Spleen (tissue), 11 donors: ENCODE results near the gene PTPRN2. TPM values are rescaled to one million over a fixed set of nuclear protein-coding genes. Genes with fewer than 3 reads are reported as not detected.
A peak's percentile ranks its signal among the peaks of the same experiment; 100 is the strongest.
"Not testable (repeated sequence)": the region's sequence is repeated elsewhere in the genome, so short reads cannot be mapped to it uniquely, and the experiment has no call there.

Source experiments
- DNase-seq: peaks from one replicate; pipeline ENCODE4 v3.0.0-alpha.2; 2020
- H3K27ac ChIP-seq, 8 donors: fragments of 200-600 bp; sonication (generic) in 7 of 8; 1 replicate in 4 of 8; 2 replicates in 4 of 8; pipeline versions ENCODE4 v1.5.0 to v1.8.0; 2016 to 2021; ENCODE audit warnings: inconsistent platforms in 4 of 8, mild to moderate bottlenecking in 4 of 8, moderate library complexity in 1 of 8
- H3K27me3 ChIP-seq, 7 donors: fragments of 200-600 bp; sonication (generic) in 6 of 7; replicated peaks in 1 of 7; 1 replicate in 4 of 7; 2 replicates in 3 of 7; pipeline versions ENCODE4 v1.5.0 to v1.8.0; 2016 to 2021; ENCODE audit warnings: inconsistent platforms in 3 of 7, mild to moderate bottlenecking in 1 of 7
- H3K36me3 ChIP-seq, 6 donors: fragments of 200-600 bp; sonication (generic) in 5 of 6; 1 replicate in 4 of 6; 2 replicates in 2 of 6; pipeline versions ENCODE4 v1.5.0 to v1.8.0; 2016 to 2021; ENCODE audit warnings: inconsistent platforms in 2 of 6
- H3K4me1 ChIP-seq, 6 donors: fragments of 200-600 bp; sonication (generic) in 5 of 6; 1 replicate in 3 of 6; 2 replicates in 3 of 6; pipeline versions ENCODE4 v1.5.0 to v1.8.0; 2016 to 2021; ENCODE audit warnings: inconsistent platforms in 3 of 6
- H3K4me3 ChIP-seq, 8 donors: fragments of 200-600 bp; sonication (generic) in 7 of 8; 1 replicate in 4 of 8; 2 replicates in 4 of 8; pipeline versions ENCODE4 v1.5.0 to v1.8.0; 2016 to 2021; ENCODE audit warnings: inconsistent platforms in 4 of 8, mild to moderate bottlenecking in 4 of 8, moderate library complexity in 2 of 8
- H3K9me3 ChIP-seq, 8 donors: fragments of 200-600 bp; sonication (generic) in 7 of 8; 1 replicate in 4 of 8; 2 replicates in 4 of 8; pipeline versions ENCODE4 v1.5.0 to v1.8.0; 2016 to 2021; ENCODE audit warnings: inconsistent platforms in 4 of 8
- POLR2A ChIP-seq, 3 donors: fragments of 450-650 bp; IDR thresholded peaks; one replicate each; pipeline ENCODE4 v1.5.1; 2017; ENCODE audit warnings: antibody characterized with exemption in 3 of 3, mild to moderate bottlenecking in 1 of 3
- POLR2AphosphoS5 ChIP-seq, 3 donors: sonication (generic); formaldehyde crosslinking; IDR thresholded peaks; one replicate each; pipeline ENCODE4 v1.5.1; 2017; ENCODE audit warnings: antibody characterized with exemption in 3 of 3
- WGBS, 5 donors: extraction: QIAGEN DNeasy Blood & Tissue Kit in 3 of 5; methylation state at CpG; one replicate each; pipeline versions ENCODE4 v1.1.5 to v1.1.7; 2013 to 2018; 5-methylcytosine and 5-hydroxymethylcytosine counted together
- intact Hi-C: fragments of 100-400 bp; cut with DNase I; formaldehyde crosslinking; loops from one replicate; pipeline ENCODE4 v1.15.0; 2023; ENCODE audit warnings: low total_unique reads
- polyA plus RNA-seq, 3 donors: library from polyadenylated mRNA; stranded (reverse); fragments of 200-250 nt; gene quantifications; one replicate each; pipeline ENCODE4 v1.2.1, GENCODE V29; 2013
- total RNA-seq, 7 donors: library from RNA; depleted of rRNA in 3 of 7; stranded (reverse); fragments of >200 nt in 3 of 7; fragmentation: NEBNext Ultra II Directional in 4 of 7; extraction: Animal tissue kit (Norgen Biotek cat#: 25700) in 4 of 7; gene quantifications; one replicate each; pipeline versions ENCODE4 v1.1.0 to v1.2.1, GENCODE V29; 2016 to 2021
- TF ChIP-seq, protein P1 (sequence below), 11 experiments: fragments of 200-600 bp in 7 of 11; fragments of 450-650 bp in 4 of 11; sonication (generic) in 4 of 11; IDR thresholded peaks in 8 of 11; conservative IDR thresholded peaks in 3 of 11; 1 replicate in 7 of 11; 2 replicates in 4 of 11; pipeline versions ENCODE4 v1.4.0 to v1.8.0; 2016 to 2021; ENCODE audit warnings: antibody characterized with exemption in 11 of 11, inconsistent platforms in 4 of 11, mild to moderate bottlenecking in 1 of 11
- donor health status: healthy with polysubstance abuse.
- donor health status: DM: no; HTN: no; CAD: no; lungs with moderate emphysema.
- donor health status: DM: no; HTN: no; CAD: no.
- donor health status: Bipolar disorder and iron deficiency.
- donor health status: healthy.
- donor health status: DM: no; HTN: no; CAD: no.
- donor health status: DM: yes; HTN: yes; CAD: no.

Gene PTPRN2
- total and polyA plus RNA-seq, 10 donors = 7.0 to 22.8 (median 16.8) TPM

DNA sequence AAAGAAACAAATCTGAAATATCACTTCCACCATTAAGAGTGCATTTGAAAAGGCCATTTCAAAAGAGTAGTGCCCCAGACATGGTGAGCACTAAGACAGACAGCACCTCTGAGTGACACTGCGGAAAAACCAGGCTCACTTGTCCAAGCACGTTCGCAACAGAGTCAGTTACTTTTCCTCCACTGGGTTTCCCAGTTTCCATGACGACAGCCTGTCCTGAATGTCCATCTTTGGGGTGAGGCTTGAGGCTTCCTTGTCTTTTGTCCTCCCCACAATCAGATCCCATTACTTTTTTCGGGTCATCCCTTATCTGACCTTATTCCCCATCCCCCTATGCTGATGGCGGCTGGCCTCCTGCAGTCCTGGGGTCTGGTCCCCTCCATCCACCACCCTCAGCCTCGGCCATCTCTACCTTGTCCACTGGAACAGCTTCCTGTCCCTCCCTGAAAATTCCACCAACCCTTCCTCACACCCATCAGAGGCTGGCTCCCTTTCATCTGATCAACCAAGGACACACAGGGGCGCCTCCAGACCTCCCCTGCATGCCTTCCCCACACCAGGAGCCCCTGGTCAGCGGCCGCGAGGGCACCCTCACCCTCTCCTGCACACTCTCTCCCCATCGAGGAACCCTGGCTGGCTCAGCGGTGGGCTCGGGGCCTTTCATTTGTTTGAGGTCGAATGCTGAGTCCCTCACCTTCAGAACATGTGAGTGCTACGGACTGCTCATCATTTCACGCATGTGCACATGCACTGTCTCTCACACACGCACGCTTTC lies 887.2 kb downstream of the PTPRN2 start:
- Histone ChIP-seq H3K9me3 (peaks cover 0 to 5% (median 0%) of the 10 kb centered on the region in 8 donors), H3K27ac (no peak overlapping the region), H3K36me3 (no peaks in the 10 kb centered on the region), H3K4me3 (no peak overlapping the region), H3K4me1 (no peaks in the 10 kb centered on the region), H3K27me3 (peaks cover 0 to 61% (median 7%) of the 10 kb centered on the region in 7 donors)
- TF ChIP-seq POLR2AphosphoS5 (IDR thresholded peaks at IDR 0.05) = no peak
- TF ChIP-seq, protein P1, sequence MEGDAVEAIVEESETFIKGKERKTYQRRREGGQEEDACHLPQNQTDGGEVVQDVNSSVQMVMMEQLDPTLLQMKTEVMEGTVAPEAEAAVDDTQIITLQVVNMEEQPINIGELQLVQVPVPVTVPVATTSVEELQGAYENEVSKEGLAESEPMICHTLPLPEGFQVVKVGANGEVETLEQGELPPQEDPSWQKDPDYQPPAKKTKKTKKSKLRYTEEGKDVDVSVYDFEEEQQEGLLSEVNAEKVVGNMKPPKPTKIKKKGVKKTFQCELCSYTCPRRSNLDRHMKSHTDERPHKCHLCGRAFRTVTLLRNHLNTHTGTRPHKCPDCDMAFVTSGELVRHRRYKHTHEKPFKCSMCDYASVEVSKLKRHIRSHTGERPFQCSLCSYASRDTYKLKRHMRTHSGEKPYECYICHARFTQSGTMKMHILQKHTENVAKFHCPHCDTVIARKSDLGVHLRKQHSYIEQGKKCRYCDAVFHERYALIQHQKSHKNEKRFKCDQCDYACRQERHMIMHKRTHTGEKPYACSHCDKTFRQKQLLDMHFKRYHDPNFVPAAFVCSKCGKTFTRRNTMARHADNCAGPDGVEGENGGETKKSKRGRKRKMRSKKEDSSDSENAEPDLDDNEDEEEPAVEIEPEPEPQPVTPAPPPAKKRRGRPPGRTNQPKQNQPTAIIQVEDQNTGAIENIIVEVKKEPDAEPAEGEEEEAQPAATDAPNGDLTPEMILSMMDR (IDR thresholded peaks at IDR 0.05 in 8 of 11, conservative IDR thresholded peaks at IDR 0.05 in 3 of 11) = no peak
- no peak for TF ChIP-seq POLR2A (IDR thresholded peaks at IDR 0.05)
- peak; percentile 57 for DNase-seq
- intact Hi-C loops = no loop called here
- WGBS, 5 donors = 76 to 84% (median 81%) methylated on average over 19 of the region's 19 CpGs

DNA sequence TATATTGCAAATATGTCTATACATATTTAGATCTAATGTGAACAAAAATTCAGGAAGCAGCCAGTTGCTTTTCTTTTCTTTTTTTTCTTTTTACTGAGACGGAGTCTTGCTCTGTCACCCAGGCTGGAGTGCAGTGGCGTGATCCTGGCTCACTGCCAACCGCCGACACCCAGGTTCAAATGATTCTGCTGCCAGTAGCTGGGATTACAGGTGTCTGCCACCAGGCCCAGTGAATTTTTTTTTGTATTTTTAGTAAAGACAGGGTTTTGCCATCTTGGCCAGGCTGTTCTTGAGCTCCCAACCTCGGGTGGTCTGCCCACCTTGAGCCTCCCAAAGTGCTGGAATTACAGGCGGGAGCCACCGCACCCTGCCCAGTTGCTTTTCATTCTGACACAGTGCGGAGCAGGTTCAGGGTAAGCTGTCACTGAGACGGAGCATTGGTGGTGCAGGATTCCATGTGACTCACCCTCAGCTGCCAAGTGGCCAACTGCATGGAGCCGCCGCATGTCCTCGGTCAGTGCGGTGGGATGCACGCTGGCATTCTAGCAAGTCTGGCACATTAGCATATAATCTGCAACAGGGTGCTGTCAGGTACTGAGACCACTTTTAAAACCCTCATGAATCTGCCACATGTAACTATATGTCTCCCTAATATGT lies 888.1 kb downstream of the PTPRN2 start:
- WGBS, 5 donors = 71 to 77% (median 75%) methylated on average over 14 of the region's 14 CpGs
- TF ChIP-seq, protein P1 (IDR thresholded peaks at IDR 0.05 in 8 of 11, conservative IDR thresholded peaks at IDR 0.05 in 3 of 11) = no peak
- TF ChIP-seq POLR2AphosphoS5 (IDR thresholded peaks at IDR 0.05) (no peak), POLR2A (IDR thresholded peaks at IDR 0.05) (no peak)
- no peak overlapping the region for H3K4me3 ChIP-seq
- H3K27ac ChIP-seq = no peak overlapping the region
- no peaks in the 10 kb centered on the region for H3K4me1 ChIP-seq
- intact Hi-C loops = no loop called here
- no peaks in the 10 kb centered on the region for H3K36me3 ChIP-seq
- H3K9me3 ChIP-seq = peaks cover 0 to 7% (median 0%) of the 10 kb centered on the region in 8 donors
- peak; percentile 53 for DNase-seq
- peaks cover 0 to 60% (median 7%) of the 10 kb centered on the region in 7 donors for H3K27me3 ChIP-seq

DNA sequence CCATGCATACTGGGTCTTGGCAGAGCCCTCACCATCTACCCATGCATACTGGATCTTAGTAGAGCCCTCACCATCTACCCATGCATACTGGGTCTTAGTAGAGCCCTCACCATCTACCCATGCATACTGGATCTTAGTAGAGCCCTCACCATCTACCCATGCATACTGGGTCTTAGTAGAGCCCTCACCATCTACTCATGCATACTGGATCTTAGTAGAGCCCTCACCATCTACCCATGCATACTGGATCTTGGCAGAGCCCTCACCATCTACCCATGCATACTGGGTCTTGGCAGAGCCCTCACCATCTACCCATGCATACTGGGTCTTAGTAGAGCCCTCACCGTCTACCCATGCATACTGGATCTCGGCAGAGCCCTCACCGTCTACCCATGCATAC lies 890.3 kb downstream of the PTPRN2 start:
- H3K4me1 ChIP-seq = peaks cover 0 to 19% (median 14%) of the 10 kb centered on the region in 6 donors
- H3K4me3 ChIP-seq, H3K36me3 ChIP-seq, intact Hi-C loops, H3K9me3 ChIP-seq, DNase-seq, H3K27ac ChIP-seq: not testable (repeated sequence)
- H3K27me3 ChIP-seq = peaks cover 4 to 61% (median 25%) of the 10 kb centered on the region in 7 donors
- WGBS, 5 donors = 64 to 96% (median 74%) methylated on average over 3 of the region's 3 CpGs

DNA sequence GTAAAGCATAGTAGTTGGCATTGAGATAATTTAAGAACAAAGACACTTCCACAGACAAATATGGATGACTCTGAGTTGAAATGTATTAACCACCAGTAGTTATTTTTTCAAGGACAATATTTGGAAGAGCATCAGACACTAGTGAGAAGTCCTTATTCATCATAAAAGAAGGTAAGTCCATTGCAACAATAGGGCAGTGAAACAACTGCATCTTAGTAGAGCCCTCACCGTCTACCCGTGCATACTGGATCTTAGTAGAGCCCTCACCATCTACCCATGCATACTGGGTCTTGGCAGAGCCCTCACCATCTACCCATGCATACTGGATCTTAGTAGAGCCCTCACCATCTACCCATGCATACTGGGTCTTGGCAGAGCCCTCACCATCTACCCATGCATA lies 892.0 kb downstream of the PTPRN2 start:
- H3K36me3 ChIP-seq, intact Hi-C loops, H3K27ac ChIP-seq, H3K4me3 ChIP-seq, H3K9me3 ChIP-seq, DNase-seq: not testable (repeated sequence)
- peaks cover 6 to 63% (median 33%) of the 10 kb centered on the region in 7 donors for H3K27me3 ChIP-seq
- WGBS, 5 donors = 57 to 100% (median 94%) methylated on average over 2 of the region's 2 CpGs
- H3K4me1 ChIP-seq = peaks cover 4 to 34% (median 25%) of the 10 kb centered on the region in 6 donors

DNA sequence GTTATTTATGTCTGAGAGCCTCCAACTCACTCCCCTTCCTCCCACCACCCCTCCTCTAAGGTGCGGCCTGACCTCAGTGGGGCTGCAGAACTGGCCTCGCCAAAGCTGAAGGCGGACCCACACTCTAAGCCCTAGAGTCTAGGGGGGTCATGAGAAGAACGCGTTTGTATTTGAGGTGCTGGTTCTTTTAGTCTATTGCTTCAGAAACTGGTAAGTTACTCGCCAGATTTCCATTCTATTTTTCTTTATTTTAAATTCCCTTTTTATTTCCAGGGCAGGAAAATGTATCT lies 893.3 kb downstream of the PTPRN2 start:
- H3K36me3 ChIP-seq = no peaks in the 10 kb centered on the region
- no peak overlapping the region for H3K27ac ChIP-seq
- 25 to 36% (median 30%) methylated on average over 6 of the region's 6 CpGs for WGBS, 5 donors
- no peak overlapping the region for H3K4me3 ChIP-seq
- H3K4me1 ChIP-seq = peaks cover 9 to 46% (median 37%) of the 10 kb centered on the region in 6 donors
- H3K9me3 ChIP-seq = peaks cover 0 to 7% (median 0%) of the 10 kb centered on the region in 8 donors
- no peak for TF ChIP-seq POLR2A (IDR thresholded peaks at IDR 0.05)
- TF ChIP-seq, protein P1 (IDR thresholded peaks at IDR 0.05 in 8 of 11, conservative IDR thresholded peaks at IDR 0.05 in 3 of 11) = no peak
- TF ChIP-seq POLR2AphosphoS5 (IDR thresholded peaks at IDR 0.05) = no peak
- intact Hi-C loops = no loop called here
- peaks cover 8 to 64% (median 42%) of the 10 kb centered on the region in 7 donors for H3K27me3 ChIP-seq
- DNase-seq = peak; percentile 42
